K562 (cell line): ENCODE measurements around the gene FRMD5. TPM values are rescaled to one million over a fixed set of nuclear protein-coding genes. Genes with fewer than 3 reads are reported as not detected.

Experiments used
- ATAC-seq: fragments of 200-7000 bp; cut with Tn5 transposase; 3 replicates; pipeline ENCODE4 v1.9.1; 2020; ENCODE audit warnings: moderate library complexity
- BruUV-seq: library from RNA; stranded (reverse); fragments of 400-500 nt; replicated peaks from 2 replicates; lab custom pipeline; 2021; lab: Mats Ljungman, UMichigan
- CTCF ChIA-PET: fragments of 300-600 bp; formaldehyde crosslinking; extraction: SDS; loops from one replicate; lab custom pipeline; 2021; ENCODE audit warnings: low intra/inter-chr PET ratio; lab: Yijun Ruan, JAX
- POLR2A ChIA-PET: fragments of 300-600, 350-650 bp; sonication (Branson Sonifier 250); formaldehyde crosslinking; extraction: SDS; loops from one replicate; lab custom pipeline; 2021; ENCODE audit warnings: antibody characterized with exemption, inconsistent platforms; lab: Yijun Ruan, JAX
- DNase-seq, 4 experiments: peaks; one replicate each; pipeline versions ENCODE4 v3.0.0 to v3.0.0-alpha.2; 2011 to 2018; ENCODE audit warnings: low spot score in 3 of 4, mixed read lengths in 3 of 4; ENCODE audit errors: extremely low read depth in 1 of 4
- FAIRE-seq: peaks from 2 replicates; lab custom pipeline; 2011; peaks lifted over from hg19 to GRCh38; lab: Jason Lieb, UNC
- H2AFZ ChIP-seq: 2 replicates; pipeline ENCODE4 v1.6.0; 2011; ENCODE audit warnings: low read depth, low read length, control low read depth, inconsistent platforms
- H3K27ac ChIP-seq: fragments of 200-600 bp; 3 replicates; pipeline ENCODE4 v1.8.0; 2011; ENCODE audit warnings: low read depth, mild to moderate bottlenecking, control low read depth, inconsistent platforms, low read length, moderate library complexity, mixed read lengths; ENCODE audit errors: extremely low read depth
- H3K27me3 ChIP-seq, 2 experiments: fragments of 300-600 bp in 1 of 2; 2 replicates in 1 of 2; 3 replicates in 1 of 2; pipeline versions ENCODE4 v1.6.0 to v1.8.0; 2011; ENCODE audit warnings: inconsistent platforms in 2 of 2, low read length in 2 of 2, mild to moderate bottlenecking in 1 of 2, mixed read lengths in 1 of 2, moderate library complexity in 1 of 2; ENCODE audit not compliant: control insufficient read depth in 2 of 2, insufficient read depth in 2 of 2
- H3K36me3 ChIP-seq: fragments of 300-600 bp; 3 replicates; pipeline ENCODE4 v1.8.0; 2011; ENCODE audit warnings: mild to moderate bottlenecking, low read length, inconsistent platforms; ENCODE audit not compliant: control insufficient read depth, insufficient read depth
- H3K4me1 ChIP-seq, 2 experiments: fragments of 200-600 bp in 1 of 2; replicated peaks in 1 of 2; 2 replicates in 1 of 2; 3 replicates in 1 of 2; pipeline versions ENCODE4 v1.5.1 to v1.8.0; 2011; ENCODE audit warnings: inconsistent platforms in 2 of 2, low read length in 2 of 2, mild to moderate bottlenecking in 1 of 2, mixed read lengths in 1 of 2, moderate library complexity in 1 of 2; ENCODE audit not compliant: control insufficient read depth in 2 of 2, insufficient read depth in 2 of 2
- H3K4me2 ChIP-seq: 2 replicates; pipeline ENCODE4 v1.6.1; 2011; ENCODE audit warnings: low read length, control low read depth, inconsistent platforms, mixed read lengths; ENCODE audit not compliant: insufficient read depth
- H3K4me3 ChIP-seq: fragments of 200-600 bp; sonication (generic), shearing (Covaris generic); 2 replicates; pipeline ENCODE4 v1.5.1; 2016; ENCODE audit warnings: control low read depth, inconsistent platforms
- H3K79me2 ChIP-seq: fragments of 200-600 bp; 3 replicates; pipeline ENCODE4 v1.8.0; 2011; ENCODE audit warnings: low read length, inconsistent platforms; ENCODE audit not compliant: control insufficient read depth, insufficient read depth
- H3K9ac ChIP-seq, 2 experiments: 2 replicates each; pipeline versions ENCODE4 v1.6.0 to v1.6.1; 2011; ENCODE audit warnings: low read depth in 2 of 2, low read length in 2 of 2, control low read depth in 1 of 2, inconsistent platforms in 1 of 2, mild to moderate bottlenecking in 1 of 2, mixed read lengths in 1 of 2; ENCODE audit not compliant: insufficient read depth in 1 of 2
- H3K9me1 ChIP-seq: one replicate; pipeline ENCODE4 v1.6.0; 2011; ENCODE audit warnings: inconsistent platforms, mild to moderate bottlenecking, low read length, moderate library complexity; ENCODE audit not compliant: control insufficient read depth, insufficient read depth
- H3K9me3 ChIP-seq: replicated peaks from 2 replicates; pipeline ENCODE4 v1.5.1; 2011; ENCODE audit warnings: low read depth, low read length, inconsistent platforms; ENCODE audit not compliant: control insufficient read depth, insufficient read depth
- H4K20me1 ChIP-seq: replicated peaks from 2 replicates; pipeline ENCODE4 v1.6.1; 2011; ENCODE audit warnings: low read length, inconsistent platforms, mixed read lengths; ENCODE audit not compliant: control insufficient read depth, insufficient read depth
- CTCFL ChIP-seq: IDR thresholded peaks from 2 replicates; pipeline ENCODE4 v1.6.1; 2011; ENCODE audit warnings: borderline replicate concordance, low read depth, mild to moderate bottlenecking, moderate library complexity, low read length; ENCODE audit not compliant: insufficient read depth, poor library complexity, severe bottlenecking
- FOXP4 ChIP-seq: sonication (generic); formaldehyde crosslinking; IDR thresholded peaks from 2 replicates; pipeline ENCODE4 v1.8.0; 2022; ENCODE audit warnings: mild to moderate bottlenecking, missing genetic modification reagents, borderline replicate concordance
- MLX ChIP-seq, 2 experiments: fragments of 450-650 bp in 1 of 2; sonication (generic) in 1 of 2; formaldehyde crosslinking; conservative IDR thresholded peaks; 2 replicates each; pipeline versions ENCODE4 v1.4.0 to v1.8.1; 2020 to 2022; ENCODE audit warnings: mild to moderate bottlenecking in 1 of 2, missing genetic modification reagents in 1 of 2
- PHF21A ChIP-seq: fragments of 450-650 bp; IDR thresholded peaks from 2 replicates; pipeline ENCODE4 v1.6.1; 2017; ENCODE audit warnings: low read depth, borderline replicate concordance
- RREB1 ChIP-seq: fragments of 250-450 bp; sonication (Bioruptor Pico); IDR thresholded peaks from 2 replicates; pipeline ENCODE4 v1.4.0; 2020
- RUNX1 ChIP-seq: sonication (generic); IDR thresholded peaks from 2 replicates; pipeline ENCODE4 v1.6.1; 2016; ENCODE audit warnings: antibody characterized with exemption, low read depth
- SPI1 ChIP-seq: IDR thresholded peaks from 2 replicates; pipeline ENCODE4 v1.6.1; 2011; ENCODE audit warnings: low read depth, low read length, control low read depth, borderline replicate concordance
- TAF15 ChIP-seq: fragments of 200-400 bp; formaldehyde crosslinking; IDR thresholded peaks from 2 replicates; pipeline ENCODE4 v1.6.1; 2017; ENCODE audit warnings: mild to moderate bottlenecking, low read depth, low read length, moderate library complexity
- WGBS: fragments of 100-300 bp; shearing (Covaris generic); methylation state at CpG from one replicate; pipeline ENCODE4 v1.1.6; 2016; ENCODE audit warnings: low coverage, mixed read lengths; ENCODE audit not compliant: insufficient coverage; ENCODE audit errors: missing lambda C conversion rate; 5-methylcytosine and 5-hydroxymethylcytosine counted together
- in situ Hi-C: fragments of 300-500 bp; cut with MboI; formaldehyde crosslinking; loops from 4 replicates; pipeline ENCODE4 v1.15.0; 2018; ENCODE audit warnings: inconsistent platforms, mixed read lengths
- intact Hi-C: fragments of 100-400 bp; cut with micrococcal nuclease; formaldehyde crosslinking; loops from 2 replicates; pipeline ENCODE4 v1.14.2; 2022
- polyA plus RNA-seq, 8 experiments: library from polyadenylated mRNA; depleted of rRNA in 4 of 8; stranded (reverse) in 5 of 8; unstranded in 3 of 8; fragments of >200 nt; fragmentation: Nextera tagmentation in 2 of 8; fragmentation: Illumina TruSeq in 1 of 8; extraction: Ambion mirVana in 2 of 8; extraction: Trizol in 1 of 8; gene quantifications; 2 replicates each; pipeline versions ENCODE4 v1.2.1 to v1.2.3, GENCODE V29; 2011 to 2014; ENCODE audit warnings: inconsistent platforms in 1 of 8, missing spikeins in 1 of 8
- total RNA-seq, 7 experiments: library from RNA; depleted of rRNA in 6 of 7; stranded (reverse); fragments of >200 nt in 6 of 7; fragmentation: Illumina TruSeq in 2 of 7; extraction: Trizol in 2 of 7; gene quantifications; 2 replicates each; pipeline versions ENCODE4 v1.2.1 to v1.2.3, GENCODE V29; 2011 to 2021; ENCODE audit warnings: low replicate concordance in 1 of 7

Gene FRMD5
- total and polyA plus RNA-seq, 9 of the 15 experiments (the other 6 are each of a cell fraction or from before 2014, with no cell fraction given), result 0.13 to 0.38 TPM; not detected in 7

GRCh38 chr15:44215594-44215993 is 20.5 kb upstream of the FRMD5 start:
- Histone ChIP-seq H2AFZ (no peak overlapping the region), H3K9me3 (no peaks in the 10 kb centered on the region), H3K9me1 (no peaks in the 10 kb centered on the region), H3K9ac (no peak overlapping the region), H3K79me2 (no peaks in the 10 kb centered on the region), H3K4me2 (no peak overlapping the region), H3K4me3 (no peak overlapping the region), H3K27ac (no peak overlapping the region), H3K36me3 (no peaks in the 10 kb centered on the region), H3K27me3 (peaks cover 17 to 19% of the 10 kb centered on the region in 2 experiments), H3K4me1 (no peaks in the 10 kb centered on the region; a peak in 1 of 5 replicates), H4K20me1 (no peaks in the 10 kb centered on the region)
- in situ Hi-C loops (no loop called here), intact Hi-C loops (loop anchor here (5.0 to 10.0 kb wide), 5 partner anchors 102 to 319 kb away; partner anchors contain the start of genes CTDSPL2 and EIF3J)
- DNase-seq (no peak), FAIRE-seq (no peak), ATAC-seq (no peak)
- POLR2A ChIA-PET, result no interaction called here
- BruUV-seq, result no TSS peak
- WGBS, result 0% methylated on average over 3 of the region's 3 CpGs
- CTCF ChIA-PET, result no interaction called here
- TF ChIP-seq SPI1, result no peak
- TF ChIP-seq TAF15, result no peak
- TF ChIP-seq FOXP4 (CRISPR knock-in tag), result no peak
- TF ChIP-seq RUNX1, result no peak
- TF ChIP-seq PHF21A, result no peak
- no peak for TF ChIP-seq RREB1
- no peak for TF ChIP-seq MLX (CRISPR knock-in tag; conservative IDR thresholded peaks at IDR 0.05)
- no peak for TF ChIP-seq CTCFL
